ENCODE measurements around the gene IFT81. TPM values are rescaled to one million over a fixed set of nuclear protein-coding genes. Genes with fewer than 3 reads are reported as not detected.

IFT81 gene
- total RNA-seq, 1 experiment from 2014 or later, result 9.0 TPM

- CTCF ChIA-PET, result no interaction called here
- Histone ChIP-seq H3K4me2 (ENCODE audit: low read length) (no peak overlapping the region), H3K27me3 (ENCODE audit: insufficient read depth, low read length) (no peaks in the 10 kb centered on the region), H3K9me3 (ENCODE audit: control insufficient read depth in 1 of 2, insufficient read depth in 1 of 2, low read depth in 1 of 2, low read length in 2 of 2) (no peaks in the 10 kb centered on the region), H4K20me1 (ENCODE audit: insufficient read depth) (no peaks in the 10 kb centered on the region), H3K9me2 (ENCODE audit: insufficient read depth) (no peaks in the 10 kb centered on the region), H3K9ac (ENCODE audit: low read length) (no peak overlapping the region), H3K36me3 (ENCODE audit: control insufficient read depth in 1 of 2, insufficient read depth in 2 of 2, low read length in 2 of 2) (no peaks in the 10 kb centered on the region), H3K27ac (ENCODE audit: low read depth, low read length) (no peak overlapping the region), H2AFZ (ENCODE audit: low read depth, low read length, poor library complexity, severe bottlenecking) (no peak overlapping the region), H3K4me3 (replicated peaks in 1 of 2; ENCODE audit: low read depth in 1 of 2, low read length in 2 of 2) (no peak overlapping the region), H3K79me2 (ENCODE audit: insufficient read depth, low read length) (no peaks in the 10 kb centered on the region), H3K4me1 (ENCODE audit: control insufficient read depth in 1 of 2, insufficient read depth in 2 of 2, low read length in 2 of 2) (peaks cover 29 to 44% of the 10 kb centered on the region in 2 experiments)
- BruUV-seq (replicated peaks), result no TSS peak
- intact Hi-C loops (cut with micrococcal nuclease), result no loop called here
- no peak for TF ChIP-seq YY1 (IDR thresholded peaks at IDR 0.05; ENCODE audit: extremely low read depth, insufficient replicate concordance, low read depth, low read length)
- TF ChIP-seq CBX3 (IDR thresholded peaks at IDR 0.05; ENCODE audit: low read depth), result no peak
- TF ChIP-seq TCF7L2 (IDR thresholded peaks at IDR 0.05; ENCODE audit: borderline replicate concordance, extremely low read depth, insufficient read depth, insufficient read length), result no peak
- no peak for TF ChIP-seq POLR2AphosphoS5 (IDR thresholded peaks at IDR 0.05; ENCODE audit: low read depth, low read length)
- no peak for TF ChIP-seq RAD21 (IDR thresholded peaks at IDR 0.05; ENCODE audit: low read depth)
- no peak for TF ChIP-seq ZNF274 (IDR thresholded peaks at IDR 0.05; ENCODE audit: low read depth, low read length)
- POLR2A ChIA-PET, result no interaction called here
- ATAC-seq, result no peak
- RAD21 ChIA-PET (ENCODE audit: low non-redundant PET in 1 of 2, low total read pairs in 2 of 2, uncharacterized antibody in 2 of 2, unreplicated experiment in 2 of 2), result no interaction called here
- no peak for DNase-seq (ENCODE audit: low read depth, low spot score)
These were observed 125.6 kb downstream of the IFT81 start for GRCh38 chr12:110249716-110250225.

GRCh38 chr12:110251381-110251780 is 127.2 kb downstream of the IFT81 start:
- TF ChIP-seq SRF (IDR thresholded peaks at IDR 0.05; ENCODE audit: low read depth), result no peak
- no peak for TF ChIP-seq YY1 (IDR thresholded peaks at IDR 0.05; ENCODE audit: extremely low read depth, insufficient replicate concordance, low read depth, low read length)
- no peak for TF ChIP-seq ZFX (IDR thresholded peaks at IDR 0.05)
- TF ChIP-seq POLR2A (IDR thresholded peaks at IDR 0.05; ENCODE audit: borderline replicate concordance, extremely low read depth, insufficient read depth, insufficient read length), result no peak
- TF ChIP-seq CEBPB (IDR thresholded peaks at IDR 0.05; ENCODE audit: low read depth), result no peak
- TF ChIP-seq EGR1 (IDR thresholded peaks at IDR 0.05; ENCODE audit: low read depth), result no peak
- TF ChIP-seq CTCF (IDR thresholded peaks at IDR 0.05 in 2 of 3, conservative IDR thresholded peaks at IDR 0.05 in 1 of 3; ENCODE audit: borderline replicate concordance in 1 of 3, insufficient read depth in 1 of 3, low read depth in 2 of 3, low read length in 2 of 3), result no peak
- no peak for TF ChIP-seq SIN3A (IDR thresholded peaks at IDR 0.05; ENCODE audit: low read depth)
- TF ChIP-seq ZBTB33 (IDR thresholded peaks at IDR 0.05; ENCODE audit: extremely low read depth, insufficient replicate concordance, low read length), result no peak
- no peak for TF ChIP-seq EZH2 (IDR thresholded peaks at IDR 0.05)
- no peak for TF ChIP-seq ZNF274 (IDR thresholded peaks at IDR 0.05; ENCODE audit: low read depth, low read length)
- no peak overlapping the region for H3K27ac ChIP-seq (ENCODE audit: low read depth, low read length)
- H3K4me1 ChIP-seq (ENCODE audit: control insufficient read depth in 1 of 2, insufficient read depth in 2 of 2, low read length in 2 of 2), result peaks cover 31 to 48% of the 10 kb centered on the region in 2 experiments
- no peak overlapping the region for H3K4me2 ChIP-seq (ENCODE audit: low read length)
- H2AFZ ChIP-seq (ENCODE audit: low read depth, low read length, poor library complexity, severe bottlenecking), result no peak overlapping the region
- H3K79me2 ChIP-seq (ENCODE audit: insufficient read depth, low read length), result no peaks in the 10 kb centered on the region
- no TSS peak for BruUV-seq (replicated peaks)
- intact Hi-C loops (cut with micrococcal nuclease), result no loop called here
- no peak overlapping the region for H3K4me3 ChIP-seq (replicated peaks in 1 of 2; ENCODE audit: low read depth in 1 of 2, low read length in 2 of 2)
- POLR2A ChIA-PET, result no interaction called here
- RAD21 ChIA-PET (ENCODE audit: low non-redundant PET in 1 of 2, low total read pairs in 2 of 2, uncharacterized antibody in 2 of 2, unreplicated experiment in 2 of 2), result no interaction called here
- H4K20me1 ChIP-seq (ENCODE audit: insufficient read depth), result no peaks in the 10 kb centered on the region
- no peaks in the 10 kb centered on the region for H3K27me3 ChIP-seq (ENCODE audit: insufficient read depth, low read length)
- H3K36me3 ChIP-seq (ENCODE audit: control insufficient read depth in 1 of 2, insufficient read depth in 2 of 2, low read length in 2 of 2), result no peaks in the 10 kb centered on the region
- CTCF ChIA-PET, result no interaction called here
- no peak overlapping the region for H3K9ac ChIP-seq (ENCODE audit: low read length)
- ATAC-seq (no peak), DNase-seq (ENCODE audit: low read depth, low spot score) (no peak)
- no peaks in the 10 kb centered on the region for H3K9me2 ChIP-seq (ENCODE audit: insufficient read depth)
- no peaks in the 10 kb centered on the region for H3K9me3 ChIP-seq (ENCODE audit: control insufficient read depth in 1 of 2, insufficient read depth in 1 of 2, low read depth in 1 of 2, low read length in 2 of 2)

Data from HCT116 (cell line).